Retinal pigment epithelial cell (primary cell): ENCODE results near the gene PELI2.
A peak's percentile ranks its signal among the peaks of the same experiment; 100 is the strongest.

Source experiments
- DNase-seq: peaks from one replicate; pipeline ENCODE4 v3.0.0-alpha.2; 2010; ENCODE audit warnings: low read depth
- H3K4me3 ChIP-seq: 2 replicates; pipeline ENCODE4 v1.5.1; 2011; ENCODE audit warnings: mild to moderate bottlenecking, low read length, control low read depth, moderate library complexity
- CTCF ChIP-seq: conservative IDR thresholded peaks from 2 replicates; pipeline ENCODE4 v1.5.1; 2011; ENCODE audit warnings: low read depth, low read length, control low read depth, inconsistent platforms

The PELI2 gene

GRCh38 chr14:56168007-56168616 lies 49.9 kb downstream of the PELI2 start:
- TF ChIP-seq CTCF, result no peak
- no peak overlapping the region for H3K4me3 ChIP-seq
- DNase-seq, result no peak

- DNase-seq, result no peak
- no peak for TF ChIP-seq CTCF
Observed at GRCh38 chr14:56170028-56170427, 51.8 kb downstream of the PELI2 start.

GRCh38 chr14:56170877-56171422 lies 52.7 kb downstream of the PELI2 start:
- no peak for DNase-seq

More at GRCh38 chr14:56170028-56170427, 51.8 kb downstream of the PELI2 start:
- no peak overlapping the region for H3K4me3 ChIP-seq

GRCh38 chr14:56172074-56172473 lies 53.9 kb downstream of the PELI2 start:
- TF ChIP-seq CTCF, result no peak
- no peak for DNase-seq
- no peak overlapping the region for H3K4me3 ChIP-seq

More at GRCh38 chr14:56170877-56171422, 52.7 kb downstream of the PELI2 start:
- no peak overlapping the region for H3K4me3 ChIP-seq
- TF ChIP-seq CTCF, result no peak

GRCh38 chr14:56172571-56172971 lies 54.4 kb downstream of the PELI2 start:
- DNase-seq, result peak; percentile 31
- TF ChIP-seq CTCF, result no peak
- H3K4me3 ChIP-seq, result no peak overlapping the region

GRCh38 chr14:56173365-56173922 lies 55.2 kb downstream of the PELI2 start:
- TF ChIP-seq CTCF, result no peak
- no peak overlapping the region for H3K4me3 ChIP-seq
- DNase-seq, result no peak

- no peak overlapping the region for H3K4me3 ChIP-seq
- DNase-seq, result no peak
- TF ChIP-seq CTCF, result no peak
Observed at GRCh38 chr14:56175773-56176172, 57.6 kb downstream of the PELI2 start.
